Transverse colon (tissue), 4 donors: ENCODE data around the gene GFOD1.

Experiments
- CTCF ChIP-seq, 5 experiments: fragments of 200-600 bp in 3 of 5; fragments of 450-650 bp in 2 of 5; sonication (generic) in 3 of 5; IDR thresholded peaks; 1 replicate in 2 of 5; 2 replicates in 3 of 5; pipeline ENCODE4 v1.5.1; 2016 to 2017; ENCODE audit warnings: antibody characterized with exemption in 5 of 5, inconsistent platforms in 3 of 5, mild to moderate bottlenecking in 2 of 5, moderate library complexity in 1 of 5
- POLR2AphosphoS5 ChIP-seq, 3 donors: sonication (generic); formaldehyde crosslinking; IDR thresholded peaks; one replicate each; pipeline ENCODE4 v1.6.1; 2016; ENCODE audit warnings: antibody characterized with exemption in 3 of 3

- TF ChIP-seq CTCF (IDR thresholded peaks at IDR 0.05) = no peak
- no peak for TF ChIP-seq POLR2AphosphoS5 (IDR thresholded peaks at IDR 0.05)
These were observed 49.3 kb downstream of the GFOD1 start for GRCh38 chr6:13438126-13438525.
